ENCODE measurements around the gene CACNA2D3. TPM values are rescaled to one million over a fixed set of nuclear protein-coding genes. Genes with fewer than 3 reads are reported as not detected.

CACNA2D3 gene
- total and polyA plus RNA-seq, 4 donors: 0.06 to 0.37 (median 0.08) TPM; not detected in 1

- no peak for TF ChIP-seq SP1 (IDR thresholded peaks at IDR 0.05)
These were observed 46.1 kb downstream of the CACNA2D3 start (continued) for GRCh38 chr3:54168451-54168850.

GRCh38 chr3:54169524-54169923 is 47.2 kb downstream of the CACNA2D3 start:
- H3K27me3 ChIP-seq (ENCODE audit: control insufficient read depth in 4 of 4, insufficient read depth in 4 of 4, low read length in 3 of 4): peaks cover 0 to 2% (median 0%) of the 10 kb centered on the region in 4 donors
- no peak for DNase-seq (ENCODE audit: low spot score)
- H3K36me3 ChIP-seq (ENCODE audit: control insufficient read depth in 4 of 4, insufficient read depth in 3 of 4, low read depth in 1 of 4, low read length in 3 of 4): no peaks in the 10 kb centered on the region
- WGBS: 89% methylated on average over 7 of the region's 7 CpGs
- no peak overlapping the region for H3K9ac ChIP-seq (ENCODE audit: low read depth in 1 of 2, low read length in 2 of 2)
- no peaks in the 10 kb centered on the region for H3K4me1 ChIP-seq (ENCODE audit: control insufficient read depth in 4 of 4, insufficient read depth in 4 of 4, low read length in 3 of 4)
- no peak overlapping the region for H3K27ac ChIP-seq (ENCODE audit: low read depth in 1 of 2, low read length in 2 of 2)
- no peak for TF ChIP-seq MAX (IDR thresholded peaks at IDR 0.05)
- no peak for TF ChIP-seq ZBTB33 (IDR thresholded peaks at IDR 0.05)
- TF ChIP-seq TAF1 (conservative IDR thresholded peaks at IDR 0.05): no peak
- TF ChIP-seq YY1 (IDR thresholded peaks at IDR 0.05): no peak
- TF ChIP-seq REST (IDR thresholded peaks at IDR 0.05): no peak
- TF ChIP-seq RAD21 (IDR thresholded peaks at IDR 0.05): no peak
- TF ChIP-seq FOXA2 (IDR thresholded peaks at IDR 0.05): no peak
- TF ChIP-seq HNF4A (conservative IDR thresholded peaks at IDR 0.05): no peak
- TF ChIP-seq RXRA (IDR thresholded peaks at IDR 0.05): no peak
- no peak for TF ChIP-seq JUND (IDR thresholded peaks at IDR 0.05)
- TF ChIP-seq SP1 (IDR thresholded peaks at IDR 0.05): no peak
- TF ChIP-seq ATF3 (IDR thresholded peaks at IDR 0.05): no peak
- H3K4me3 ChIP-seq (ENCODE audit: low read depth in 1 of 3, low read length in 3 of 3): no peak overlapping the region
- H3K9me3 ChIP-seq (ENCODE audit: control insufficient read depth in 4 of 4, low read length in 3 of 4): no peaks in the 10 kb centered on the region

GRCh38 chr3:54171509-54171908 is 49.2 kb downstream of the CACNA2D3 start:
- Histone ChIP-seq H3K36me3 (ENCODE audit: control insufficient read depth in 4 of 4, insufficient read depth in 3 of 4, low read depth in 1 of 4, low read length in 3 of 4) (no peaks in the 10 kb centered on the region), H3K9me3 (ENCODE audit: control insufficient read depth in 4 of 4, low read length in 3 of 4) (no peaks in the 10 kb centered on the region), H3K4me1 (ENCODE audit: control insufficient read depth in 4 of 4, insufficient read depth in 4 of 4, low read length in 3 of 4) (no peaks in the 10 kb centered on the region), H3K27ac (ENCODE audit: low read depth in 1 of 2, low read length in 2 of 2) (no peak overlapping the region), H3K9ac (ENCODE audit: low read depth in 1 of 2, low read length in 2 of 2) (no peak overlapping the region), H3K4me3 (ENCODE audit: low read depth in 1 of 3, low read length in 3 of 3) (no peak overlapping the region), H3K27me3 (ENCODE audit: control insufficient read depth in 4 of 4, insufficient read depth in 4 of 4, low read length in 3 of 4) (peaks cover 0 to 2% (median 0%) of the 10 kb centered on the region in 4 donors)
- DNase-seq (ENCODE audit: low spot score): no peak
- WGBS: 76% methylated on average over 1 of the region's 1 CpG
- TF ChIP-seq SP1 (IDR thresholded peaks at IDR 0.05) (no peak), MAX (IDR thresholded peaks at IDR 0.05) (no peak), GABPA (IDR thresholded peaks at IDR 0.05 in 1 of 2, conservative IDR thresholded peaks at IDR 0.05 in 1 of 2) (no peak), NR2F2 (IDR thresholded peaks at IDR 0.05) (no peak), YY1 (IDR thresholded peaks at IDR 0.05) (no peak), TAF1 (conservative IDR thresholded peaks at IDR 0.05) (no peak), REST (IDR thresholded peaks at IDR 0.05) (no peak), RXRA (IDR thresholded peaks at IDR 0.05) (no peak), ATF3 (IDR thresholded peaks at IDR 0.05) (no peak), FOXA1 (IDR thresholded peaks at IDR 0.05) (no peak), ZBTB33 (IDR thresholded peaks at IDR 0.05) (no peak)
